ENCODE data around the gene CBX1.

Gene CBX1

DNA sequence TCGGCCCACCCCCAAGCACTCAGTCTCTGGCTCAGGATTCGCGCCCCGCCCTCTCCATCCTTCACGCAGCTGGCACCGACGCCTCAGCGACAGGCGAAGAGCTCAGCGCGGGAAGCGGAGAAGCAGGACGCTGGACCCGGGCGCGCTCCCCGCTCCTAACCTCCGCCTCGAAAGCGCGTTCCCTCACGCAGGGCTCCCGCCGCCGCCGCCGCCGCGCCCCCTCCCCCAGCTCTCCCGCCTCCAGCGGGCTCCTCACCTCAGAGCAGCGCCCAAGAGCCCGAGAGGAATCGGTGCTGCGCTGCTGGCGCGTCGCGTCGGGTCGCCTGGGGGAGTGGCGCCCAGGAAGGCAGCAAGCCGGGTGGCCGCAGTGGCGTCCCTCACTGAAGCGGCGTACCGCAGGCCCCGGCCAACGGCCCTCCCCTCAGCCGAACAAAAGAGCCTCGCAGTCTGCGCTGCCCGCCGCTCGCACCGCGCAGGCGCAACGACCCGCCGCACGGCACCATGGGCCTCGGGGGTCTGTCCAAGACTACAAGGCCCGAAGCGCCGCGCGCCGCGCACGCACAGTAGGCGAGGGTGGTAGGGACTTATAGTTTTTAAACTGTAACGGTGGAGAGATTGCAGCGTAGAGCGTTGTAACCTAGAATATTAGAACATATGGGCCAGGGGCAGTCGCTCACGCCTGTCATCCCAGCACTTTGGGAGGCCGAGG lies at the start of gene CBX1:
Gene CBX1 (minus strand): TSS at position 467 of the 709 bp plus-strand sequence. CDS start 24,474 bp downstream, outside the sequence.
- peak; percentile 96 for DNase-seq (ENCODE audit: low spot score)

DNA sequence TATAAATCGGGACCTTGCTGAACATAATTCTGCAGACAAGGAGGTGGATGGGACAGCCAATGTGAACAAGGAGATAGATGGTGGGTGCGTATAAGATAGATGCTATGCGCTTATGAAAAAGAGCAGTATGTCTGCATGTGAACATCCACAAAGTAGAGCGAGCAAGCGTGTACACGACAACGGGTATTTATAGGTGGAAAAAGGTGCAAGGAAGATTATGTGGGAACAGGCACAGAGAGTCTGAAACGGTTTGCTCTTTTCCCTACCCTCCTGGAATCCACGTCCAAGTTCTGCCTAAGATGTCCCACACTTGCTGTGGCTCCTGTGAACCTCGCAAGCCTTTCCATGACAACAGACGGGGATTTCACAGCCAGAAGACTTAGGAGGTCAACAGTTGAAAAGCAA lies 49.3 kb upstream of the CBX1 start:
- no peak for DNase-seq (ENCODE audit: low spot score)

GRCh38 chr17:48149787-48150463 lies 48.6 kb upstream of the CBX1 start:
- no peak for DNase-seq (ENCODE audit: low spot score)

DNA sequence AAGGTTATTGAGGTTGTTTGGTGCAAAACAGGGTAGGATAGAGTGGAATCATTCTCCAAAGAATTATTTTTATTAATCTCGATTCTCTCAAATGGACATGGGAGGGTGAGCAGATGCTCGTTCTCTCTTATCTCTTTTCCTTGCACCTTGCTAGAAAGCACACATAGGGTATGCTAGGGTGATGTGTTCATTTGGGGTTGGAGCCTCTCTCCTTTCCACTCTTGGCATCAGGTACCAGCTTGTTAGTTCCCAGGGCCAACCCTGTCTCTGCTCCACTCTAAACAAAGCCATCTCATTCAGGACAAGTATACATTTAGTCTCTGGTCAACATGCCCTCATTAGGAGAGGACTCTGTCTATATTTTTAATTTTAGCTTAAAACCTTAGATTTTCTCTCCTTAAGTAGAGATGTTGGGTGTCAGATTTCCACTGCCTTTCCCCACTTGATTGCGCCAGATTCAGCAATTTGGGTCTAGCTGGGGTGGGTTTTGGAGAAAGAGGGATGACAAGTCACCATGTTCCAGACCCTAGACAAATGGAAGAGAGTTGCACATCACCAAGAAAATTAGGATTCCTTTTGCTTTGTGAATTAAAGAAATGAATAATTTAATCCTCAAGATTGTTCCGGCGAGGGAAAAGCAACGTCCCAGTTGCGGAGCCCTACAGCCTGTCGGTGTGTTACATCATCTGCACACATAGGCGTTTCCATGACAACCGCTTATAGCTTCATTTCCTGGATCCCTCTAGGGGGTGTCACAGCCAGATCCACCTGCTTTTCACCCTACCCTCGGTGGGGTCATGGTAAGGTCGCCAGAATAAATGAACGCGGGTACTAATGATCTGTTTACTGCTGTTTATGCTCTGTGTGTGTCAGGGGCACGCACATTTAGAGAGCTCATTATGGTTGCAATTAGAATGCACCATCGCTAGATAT lies 47.8 kb upstream of the CBX1 start:
- no peak for DNase-seq (ENCODE audit: low spot score)

GRCh38 chr17:48148029-48148770 lies 46.9 kb upstream of the CBX1 start:
- DNase-seq (ENCODE audit: low spot score): no peak

DNA sequence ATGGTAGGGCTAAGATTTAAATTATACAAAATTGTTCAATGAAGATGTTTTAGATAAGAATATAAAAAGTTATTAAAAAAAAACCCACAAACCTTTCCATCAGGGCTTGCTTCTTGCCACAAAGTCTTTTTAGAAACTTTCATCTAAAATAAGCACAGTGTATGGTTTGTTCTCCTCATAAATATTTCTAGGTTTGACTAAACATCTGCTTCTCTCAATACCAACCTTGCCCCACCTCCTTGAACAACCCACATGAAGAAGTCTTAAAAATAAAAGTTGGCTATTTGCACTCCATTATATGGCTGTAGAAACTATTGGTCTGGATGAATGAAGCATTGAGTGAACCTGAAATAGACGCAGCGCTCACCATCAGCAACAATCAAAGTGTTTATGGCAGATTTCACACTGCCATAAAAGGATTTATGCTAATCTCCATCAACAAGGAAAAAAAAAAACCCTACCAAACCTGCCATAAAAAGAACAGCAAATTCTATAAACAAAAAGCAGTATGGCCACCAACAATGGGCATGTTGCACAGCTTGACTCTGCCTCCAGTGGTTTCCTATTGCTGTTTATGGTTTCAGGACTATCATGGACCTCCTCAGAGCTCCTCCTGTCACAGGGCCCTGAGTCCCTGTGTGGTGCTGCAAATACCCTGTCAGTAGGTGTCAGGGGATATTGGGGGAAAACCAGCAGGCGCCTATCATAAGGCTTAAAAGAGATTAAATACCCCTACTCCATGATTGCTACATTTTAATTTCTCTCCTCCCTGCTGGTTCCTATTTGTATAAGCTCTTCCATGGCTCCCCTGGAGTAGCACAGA lies 43.9 kb upstream of the CBX1 start:
- DNase-seq (ENCODE audit: low spot score): no peak

GRCh38 chr17:48144231-48144630 lies 43.0 kb upstream of the CBX1 start:
- no peak for DNase-seq (ENCODE audit: low spot score)

DNA sequence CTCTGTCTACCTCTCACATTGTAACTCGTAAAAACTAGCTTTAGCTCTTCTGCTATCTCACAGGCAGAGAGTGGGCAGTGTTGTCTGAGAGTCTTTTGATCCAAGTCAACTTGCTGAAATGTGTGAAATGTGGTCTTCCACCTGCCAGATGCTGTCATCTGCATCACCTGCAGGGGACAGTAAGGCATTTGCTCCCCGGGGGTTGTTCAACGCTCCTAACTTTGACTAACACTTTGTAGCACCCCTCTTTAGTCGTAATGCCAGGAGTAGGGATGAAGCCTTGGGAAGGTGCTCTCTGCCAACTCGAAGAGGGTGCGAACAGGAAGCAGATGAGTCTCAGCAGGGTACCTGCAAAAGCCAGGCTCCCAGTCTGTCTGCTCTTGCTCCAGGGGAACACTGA lies 42.4 kb upstream of the CBX1 start:
- no peak for DNase-seq (ENCODE audit: low spot score)

- DNase-seq (ENCODE audit: low spot score): no peak
Observed at GRCh38 chr17:48139944-48140343, 38.7 kb upstream of the CBX1 start.

GRCh38 chr17:48137656-48138055 lies 36.4 kb upstream of the CBX1 start:
- no peak for DNase-seq (ENCODE audit: low spot score)

DNA sequence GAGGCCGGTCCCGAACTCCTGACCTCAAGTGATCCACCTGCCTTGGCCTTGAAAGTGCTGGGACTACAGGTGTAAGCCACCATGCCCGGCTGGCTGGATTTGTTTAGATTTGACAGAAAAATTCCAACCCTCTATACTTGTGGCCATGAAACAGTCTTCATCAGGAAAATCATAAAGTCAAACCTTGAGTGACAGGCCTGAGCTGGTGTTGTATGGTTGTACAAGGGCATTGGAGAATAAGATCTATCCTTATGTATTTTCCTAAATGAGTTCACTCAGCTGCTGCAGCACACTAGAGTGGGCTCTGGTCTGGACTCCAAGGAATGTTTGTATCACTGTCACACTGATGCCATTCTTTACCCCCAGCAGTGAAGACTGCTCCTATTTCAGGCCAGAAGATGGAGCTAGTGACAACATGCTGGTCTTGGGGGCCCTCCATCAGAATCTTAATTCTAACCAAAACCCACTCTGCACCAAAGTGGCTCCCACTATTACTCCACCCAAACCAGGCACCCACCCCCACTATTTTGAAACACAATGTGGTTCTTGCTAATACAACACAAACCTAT lies 33.7 kb upstream of the CBX1 start:
- DNase-seq (ENCODE audit: low spot score): no peak

DNA sequence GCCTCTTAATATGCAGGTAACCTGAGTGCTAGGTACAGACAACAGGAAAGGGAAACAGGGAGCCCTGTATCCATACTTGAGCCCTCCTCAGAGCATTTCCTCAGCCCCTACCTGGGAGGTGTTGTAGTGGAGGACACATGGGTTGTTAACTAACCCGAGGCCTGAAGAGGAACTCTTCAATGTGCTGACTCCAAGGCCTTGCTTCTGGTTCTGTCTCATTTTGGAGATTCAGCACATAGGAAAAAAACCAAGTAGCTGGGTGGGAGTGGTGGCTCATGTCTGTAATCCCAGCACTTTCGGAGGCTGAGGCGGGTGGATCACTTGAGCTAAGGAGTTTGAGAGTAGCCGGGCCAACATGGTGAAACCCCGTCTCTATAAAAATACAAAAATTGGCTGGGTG lies 31.1 kb upstream of the CBX1 start:
- no peak for DNase-seq (ENCODE audit: low spot score)

- DNase-seq (ENCODE audit: low spot score): no peak
Observed at GRCh38 chr17:48131216-48131824, 30.0 kb upstream of the CBX1 start.

GRCh38 chr17:48129981-48130380 lies 28.7 kb upstream of the CBX1 start:
- no peak for DNase-seq (ENCODE audit: low spot score)

DNA sequence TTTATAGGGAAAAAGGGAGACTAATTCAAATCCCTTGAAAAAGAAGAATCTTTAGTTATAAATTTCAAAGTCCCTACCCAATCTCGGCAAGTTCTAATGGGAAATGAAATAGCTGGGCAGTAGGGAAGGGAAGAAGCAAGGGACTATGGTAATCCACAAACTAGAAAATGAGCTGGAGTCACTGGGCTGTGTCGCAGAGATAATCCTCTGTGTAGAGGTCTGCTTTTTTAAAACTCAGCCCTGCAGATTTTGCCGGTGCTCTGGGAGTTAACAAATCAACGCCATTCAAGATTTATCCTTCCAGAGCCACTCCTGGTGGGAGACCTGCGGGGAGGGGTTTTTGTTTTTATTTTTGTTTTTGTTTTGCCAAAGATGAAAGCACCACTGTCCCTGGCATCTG lies 27.1 kb upstream of the CBX1 start:
- no peak for DNase-seq (ENCODE audit: low spot score)

DNA sequence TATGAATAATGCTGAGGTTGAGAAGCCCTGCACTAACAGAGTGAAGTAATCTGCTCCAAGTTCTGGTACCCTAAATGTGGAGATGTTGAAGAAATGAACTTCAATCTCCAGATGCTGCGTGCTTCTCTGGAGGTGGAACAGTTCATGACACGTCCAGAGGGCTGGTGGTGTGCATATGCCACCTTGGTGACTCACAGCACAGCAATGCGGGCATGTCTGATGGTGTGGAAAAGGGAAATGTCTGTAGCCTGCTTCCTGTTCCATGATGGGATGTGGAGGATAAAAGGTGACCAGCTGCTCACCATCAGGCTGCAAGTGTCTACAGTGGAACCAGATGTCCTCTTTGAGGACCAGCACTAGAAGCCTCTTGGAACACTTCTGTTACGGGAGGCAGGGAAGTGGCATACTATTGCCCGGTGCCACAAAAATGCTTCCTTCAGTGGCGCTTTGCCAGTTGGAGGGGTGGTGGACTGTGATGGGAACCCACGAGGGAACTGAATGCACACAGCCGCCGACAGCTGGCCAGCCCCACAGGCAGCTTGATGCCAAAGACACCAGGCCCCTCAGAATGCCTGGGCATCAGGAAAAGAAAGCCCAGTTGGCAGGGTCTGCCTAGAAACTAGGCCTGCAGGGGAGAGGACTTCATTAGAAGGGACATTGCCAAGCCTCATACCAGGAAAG lies 26.2 kb upstream of the CBX1 start:
- DNase-seq (ENCODE audit: low spot score): no peak

DNA sequence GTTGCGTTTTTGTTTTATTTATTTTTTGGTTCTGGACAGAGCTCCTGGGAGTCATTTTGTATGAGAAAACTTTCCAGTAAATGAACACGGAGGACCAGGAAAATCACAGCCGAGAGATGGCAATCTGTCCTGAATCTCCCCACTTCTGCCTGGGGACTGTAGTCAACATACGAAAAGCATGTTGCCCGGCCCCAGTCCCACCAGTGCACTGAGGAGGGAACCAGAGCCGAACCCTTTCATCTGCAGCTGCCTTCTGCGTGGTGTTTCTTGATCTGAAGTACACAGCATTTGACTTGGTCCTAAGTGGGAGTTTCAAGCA lies 25.2 kb upstream of the CBX1 start:
- no peak for DNase-seq (ENCODE audit: low spot score)

DNA sequence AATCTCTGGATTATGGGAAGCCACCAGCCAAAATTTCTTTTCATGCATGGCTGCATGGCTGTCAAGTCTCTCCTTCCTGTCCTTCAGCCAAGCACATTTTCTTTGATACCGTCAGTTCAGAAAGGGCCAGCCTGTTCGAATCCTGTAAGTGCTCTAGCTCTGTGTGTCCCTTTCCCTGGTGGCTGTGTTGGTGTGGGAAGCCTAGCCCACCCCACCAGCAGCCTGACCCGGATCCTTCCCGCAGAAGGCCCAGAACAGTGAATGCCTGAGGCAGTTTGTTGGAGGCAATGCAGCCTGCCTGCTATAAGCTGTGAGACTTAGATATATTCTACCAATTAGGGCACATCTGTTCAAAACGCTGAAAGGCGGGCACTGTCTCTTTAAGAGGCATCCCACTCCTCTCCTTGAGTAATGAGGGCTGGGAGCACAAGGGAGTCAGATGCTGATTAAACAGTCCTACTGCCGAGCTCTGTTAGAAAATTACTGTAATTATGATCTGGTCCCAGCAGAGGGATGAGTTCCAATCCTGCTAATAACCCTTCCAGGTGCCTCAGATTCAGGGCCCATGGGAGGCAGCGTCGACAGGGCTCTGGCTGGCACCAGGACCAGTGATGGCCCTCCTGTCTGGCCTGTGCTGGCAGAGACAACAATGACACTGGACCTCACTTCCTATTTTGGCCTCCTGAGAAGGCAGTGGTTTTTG lies 24.7 kb upstream of the CBX1 start:
- DNase-seq (ENCODE audit: low spot score): no peak

DNA sequence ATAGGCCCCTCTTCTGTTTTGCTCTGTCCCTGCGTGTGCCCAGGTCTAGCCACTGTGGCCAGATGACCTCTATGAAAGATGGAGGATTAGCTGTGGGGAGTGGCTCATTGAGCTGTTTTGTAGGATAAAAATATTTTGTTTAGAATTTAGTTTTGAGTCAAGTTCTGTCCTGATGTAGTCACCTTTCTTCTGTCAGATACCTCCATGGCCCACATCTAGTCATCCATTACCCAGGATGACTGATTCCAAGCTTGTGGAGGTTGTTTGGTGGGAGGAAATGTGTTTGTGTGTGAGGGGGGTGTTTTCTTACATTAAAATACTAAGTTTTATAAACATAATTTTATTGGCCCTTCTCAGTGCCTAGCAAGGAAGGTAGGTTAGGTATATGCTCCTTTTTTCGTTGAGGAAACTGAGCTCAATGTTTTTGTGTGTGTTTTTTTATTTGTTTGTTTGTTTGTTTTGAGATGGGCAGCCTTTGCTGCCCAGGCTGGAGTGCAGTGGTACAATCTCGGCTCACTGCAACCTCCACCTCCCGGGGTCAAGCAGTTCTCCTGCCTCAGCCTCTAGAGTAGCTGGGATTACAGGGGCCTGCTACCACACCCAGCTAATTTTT lies 22.6 kb upstream of the CBX1 start:
- DNase-seq (ENCODE audit: low spot score): no peak
